SK-N-MC (cell line): ENCODE data around the gene TMEM59L.

Experiments used
- EZH2 ChIP-seq: fragments of 200-600 bp; sonication (generic); IDR thresholded peaks from one replicate; pipeline ENCODE4 v1.6.1; 2017; ENCODE audit warnings: antibody characterized with exemption
- POLR2AphosphoS5 ChIP-seq: IDR thresholded peaks from 2 replicates; pipeline ENCODE4 v1.6.1; 2012; ENCODE audit warnings: mild to moderate bottlenecking, low read depth, low read length, borderline replicate concordance

- TF ChIP-seq EZH2 = no peak
- TF ChIP-seq POLR2AphosphoS5 = no peak
Measured at GRCh38 chr19:18663940-18664530, 51.4 kb downstream of the TMEM59L start.
